ENCODE measurements around the gene RAB11FIP4. TPM values are rescaled to one million over a fixed set of nuclear protein-coding genes. Genes with fewer than 3 reads are reported as not detected.

Gene RAB11FIP4
- total and polyA plus RNA-seq, 2 of the 8 experiments (the other 6 are each of a cell fraction or from before 2014, with no cell fraction given): 21.7 to 53.2 TPM

DNA sequence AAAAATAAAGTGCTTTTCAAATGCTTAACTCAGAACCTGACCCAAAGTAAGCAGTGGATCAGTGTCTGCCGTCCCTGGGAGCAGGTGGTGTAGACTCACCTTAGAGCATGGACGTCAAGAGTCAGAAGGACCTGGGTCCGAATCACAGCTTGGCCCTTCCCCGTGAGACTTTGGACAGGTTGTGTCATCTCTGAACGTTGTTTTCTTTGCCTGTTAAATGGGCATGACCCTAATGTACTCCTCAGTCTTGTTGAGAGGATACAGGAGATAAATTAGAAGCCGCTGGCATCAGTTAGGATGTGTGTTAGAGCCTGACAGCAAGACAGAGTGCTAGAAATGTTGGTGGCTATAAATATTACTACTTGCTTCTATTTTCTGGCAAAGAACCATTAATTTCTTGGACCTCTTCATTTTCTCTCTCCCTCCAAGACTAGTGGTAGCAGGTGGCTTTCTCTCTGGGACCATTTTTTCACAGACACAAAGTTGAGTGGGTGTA is 68.8 kb downstream of the RAB11FIP4 start:
- H2BK12ac ChIP-seq (ENCODE audit: low read depth, low read length): no peak overlapping the region
- H3K56ac ChIP-seq (replicated peaks; ENCODE audit: insufficient read length, low read depth, low read length): no peak overlapping the region
- H3K27me3 ChIP-seq (replicated peaks in 1 of 4; ENCODE audit: control insufficient read depth in 3 of 4, extremely low read depth in 1 of 4, insufficient read depth in 3 of 4, low read length in 3 of 4): no peaks in the 10 kb centered on the region
- CTCF ChIA-PET (ENCODE audit: partially characterized antibody): interaction anchor here (1.3 to 1.4 kb wide), 2 partner anchors 57 to 64 kb away, joined by 3 to 6 read pairs; no protein-coding TSS in a partner anchor
- no peak overlapping the region for H3K23ac ChIP-seq (ENCODE audit: insufficient read length)
- no peaks in the 10 kb centered on the region for H3K36me3 ChIP-seq (ENCODE audit: control insufficient read depth in 2 of 4, insufficient read depth in 4 of 4, low read length in 3 of 4)
- no peak overlapping the region for H2AFZ ChIP-seq (ENCODE audit: low read length)
- H3K9ac ChIP-seq (replicated peaks in 1 of 4; ENCODE audit: extremely low read depth in 1 of 4, low read depth in 3 of 4, low read length in 3 of 4): no peak overlapping the region
- no peak overlapping the region for H3K4me2 ChIP-seq (ENCODE audit: insufficient read depth in 1 of 2, low read depth in 2 of 2, low read length in 2 of 2)
- no peak overlapping the region for H2BK120ac ChIP-seq (replicated peaks; ENCODE audit: low read depth, low read length)
- no peak overlapping the region for H2BK5ac ChIP-seq (ENCODE audit: low read depth, low read length)
- no peaks in the 10 kb centered on the region for H4K20me1 ChIP-seq (replicated peaks in 1 of 2; ENCODE audit: control insufficient read depth in 1 of 2, insufficient read depth in 2 of 2, low read length in 2 of 2)
- H4K5ac ChIP-seq (ENCODE audit: insufficient read length, low read depth, low read length): no peak overlapping the region
- H3K4ac ChIP-seq (replicated peaks; ENCODE audit: insufficient read length, low read depth, low read length): no peak overlapping the region
- no peaks in the 10 kb centered on the region for H3K79me2 ChIP-seq (ENCODE audit: control insufficient read depth in 1 of 2, insufficient read depth in 2 of 2, low read length in 2 of 2)
- no peaks in the 10 kb centered on the region for H3K9me3 ChIP-seq (ENCODE audit: insufficient read depth in 2 of 2, low read depth in 1 of 2, low read length in 1 of 2)
- no peak overlapping the region for H2BK20ac ChIP-seq (ENCODE audit: low read length)
- no peak for TF ChIP-seq RAD21 (IDR thresholded peaks at IDR 0.05 in 1 of 2, conservative IDR thresholded peaks at IDR 0.05 in 1 of 2; ENCODE audit: low read depth in 2 of 2, low read length in 2 of 2)
- H3K79me1 ChIP-seq (ENCODE audit: low read depth, low read length): no peaks in the 10 kb centered on the region
- H3K18ac ChIP-seq (ENCODE audit: extremely low read depth, low read length): no peak overlapping the region
- H4K8ac ChIP-seq (ENCODE audit: extremely low read depth, insufficient read depth, low read length): no peak overlapping the region
- FAIRE-seq (no peak), DNase-seq (ENCODE audit: low read depth in 1 of 2, low spot score in 2 of 2) (no peak)
- H3K27ac ChIP-seq (ENCODE audit: low read depth, low read length): no peak overlapping the region
- WGBS, 2 experiments (ENCODE audit: extremely low coverage in 1 of 2, insufficient coverage in 1 of 2, insufficient read length in 1 of 2, insufficient replicate concordance in 2 of 2, low coverage in 1 of 2, low lambda C conversion rate in 2 of 2, missing lambda C conversion rate in 1 of 2): 89% methylated on average over 6 of the region's 6 CpGs; no CpG with 5 or more reads in 1 of the 2 experiments
- H4K91ac ChIP-seq (replicated peaks; ENCODE audit: insufficient read length, low read length): no peak overlapping the region
- H2BK15ac ChIP-seq (ENCODE audit: low read length): no peak overlapping the region
- no peak overlapping the region for H3K4me3 ChIP-seq (ENCODE audit: extremely low read depth in 1 of 4, insufficient read depth in 2 of 4, low read depth in 3 of 4, low read length in 4 of 4)
- POLR2A ChIA-PET (ENCODE audit: partially characterized antibody): no interaction called here
- H2AK5ac ChIP-seq (ENCODE audit: low read depth, low read length): no peak overlapping the region
- peaks cover 0 to 6% (median 0%) of the 10 kb centered on the region in 4 experiments; a peak in 2 of 7 replicates for H3K4me1 ChIP-seq (replicated peaks in 1 of 4; ENCODE audit: control insufficient read depth in 3 of 4, insufficient read depth in 4 of 4, low read length in 3 of 4)
- H3K23me2 ChIP-seq (ENCODE audit: low read depth, low read length): no peaks in the 10 kb centered on the region
- no peak overlapping the region for H3K14ac ChIP-seq (ENCODE audit: insufficient read length)
